A549 treated with GW870086 at 1 μM for 4 hours (cell line): ENCODE results near the gene ALOX15. TPM values are rescaled to one million over a fixed set of nuclear protein-coding genes. Genes with fewer than 3 reads are reported as not detected.

ENCODE experiments used
- total RNA-seq: library from RNA; stranded (reverse); fragments of 200-300 nt; extraction: Qiagen RNA extraction; gene quantifications from 5 replicates; pipeline ENCODE4 v1.2.3, GENCODE V29; 2022; ENCODE audit warnings: low read depth

The ALOX15 gene
- 0.05 to 0.21 TPM (median 0.13 TPM) in 4 of 5 replicates, not detected in the other for total RNA-seq

GRCh38 chr17:4641297-4642195 lies at the start of gene ALOX15:
Gene ALOX15 (minus strand): TSS chr17:4641678. CDS start chr17:4641651, 27 bp downstream.

GRCh38 chr17:4584101-4584916 lies 57.2 kb downstream of the ALOX15 start, which contains the start of gene SMTNL2:
Gene SMTNL2 (plus strand): TSS chr17:4584529. CDS start chr17:4584606, 77 bp downstream.

Other genes starting within 250 kb of the ALOX15 start
- gene SPNS3, start 207.7 kb downstream of the ALOX15 start, total RNA-seq = 0.12 TPM in 1 of 5 replicates, not detected in the others
- 10.8 to 21.8 TPM (median 16.4 TPM) in 5 replicates for gene SPNS2, start 142.8 kb downstream of the ALOX15 start, total RNA-seq
- gene MYBBP1A, start 86.3 kb downstream of the ALOX15 start, total RNA-seq = 88.6 to 111 TPM (median 104 TPM) in 5 replicates
- gene GGT6, start 81.1 kb downstream of the ALOX15 start, total RNA-seq = not detected in 5 replicates
- 0.37 to 1.3 TPM (median 0.64 TPM) in 5 replicates for gene SMTNL2, start 57.1 kb downstream of the ALOX15 start, total RNA-seq
- 63.6 to 79.6 TPM (median 74.7 TPM) in 5 replicates for gene PELP1, start 62.5 kb upstream of the ALOX15 start, total RNA-seq
- gene ARRB2, start 69.0 kb upstream of the ALOX15 start, total RNA-seq = 44.5 to 71.7 TPM (median 59.7 TPM) in 5 replicates
- gene MED11, start 89.8 kb upstream of the ALOX15 start, total RNA-seq = 40.1 to 44.1 TPM (median 41.9 TPM) in 5 replicates
- 0.16 to 0.74 TPM (median 0.28 TPM) in 5 replicates for gene ZMYND15, start 98.2 kb upstream of the ALOX15 start, total RNA-seq
- gene CXCL16, start 98.2 kb upstream of the ALOX15 start, total RNA-seq = 13.2 to 20.3 TPM (median 18.2 TPM) in 5 replicates
- gene TM4SF5, start 130.2 kb upstream of the ALOX15 start, total RNA-seq = 0.40 to 1.3 TPM (median 0.70 TPM) in 5 replicates
- 0.78 to 1.4 TPM (median 0.85 TPM) in 5 replicates for gene VMO1, start 144.7 kb upstream of the ALOX15 start, total RNA-seq
- gene GLTPD2, start 147.3 kb upstream of the ALOX15 start, total RNA-seq = not detected in 5 replicates
- gene PSMB6, start 154.5 kb upstream of the ALOX15 start, total RNA-seq = 459 to 505 TPM (median 496 TPM) in 5 replicates
- gene PLD2, start 165.5 kb upstream of the ALOX15 start, total RNA-seq = 20.8 to 27.3 TPM (median 25.4 TPM) in 5 replicates
- gene MINK1, start 191.7 kb upstream of the ALOX15 start, total RNA-seq = 46.7 to 62.8 TPM (median 57.8 TPM) in 5 replicates